IMR-90 (cell line): Measurements from ENCODE around the gene LBHD2. TPM values are rescaled to one million over a fixed set of nuclear protein-coding genes. Genes with fewer than 3 reads are reported as not detected.
A peak's percentile ranks its signal among the peaks of the same experiment; 100 is the strongest.

Source experiments
- ATAC-seq: fragments of 200-7000 bp; cut with Tn5 transposase; 2 replicates; pipeline ENCODE4 v1.9.1; 2020; ENCODE audit warnings: low read depth, mild to moderate bottlenecking, moderate library complexity
- BruUV-seq: library from RNA; stranded (reverse); fragments of 400-500 nt; replicated peaks from 2 replicates; lab custom pipeline; 2021; lab: Mats Ljungman, UMichigan
- CTCF ChIA-PET: fragments of 300-600 bp; formaldehyde crosslinking; extraction: SDS; loops from one replicate; lab custom pipeline; 2021; ENCODE audit warnings: antibody characterized with exemption; lab: Yijun Ruan, JAX
- POLR2A ChIA-PET: fragments of 300-600 bp; sonication (Branson Sonifier 250); formaldehyde crosslinking; loops from one replicate; lab custom pipeline; 2022; ENCODE audit warnings: antibody characterized with exemption; ENCODE audit not compliant: unreplicated experiment; lab: Charles Lee
- DNase-seq: peaks from one replicate; pipeline ENCODE4 v3.0.0; 2013
- H2AFZ ChIP-seq: replicated peaks from 2 replicates; pipeline ENCODE3; 2013; ENCODE audit warnings: low read length, mild to moderate bottlenecking; ENCODE audit not compliant: poor library complexity
- H2AK5ac ChIP-seq: 2 replicates; pipeline ENCODE4 v1.6.1; 2013; ENCODE audit warnings: low read depth, low read length, inconsistent platforms
- H2AK9ac ChIP-seq: replicated peaks from 2 replicates; pipeline ENCODE3; 2013; ENCODE audit warnings: mild to moderate bottlenecking, low read depth, low read length, moderate library complexity; ENCODE audit not compliant: poor library complexity
- H2BK120ac ChIP-seq: 2 replicates; pipeline ENCODE4 v1.6.1; 2013; ENCODE audit warnings: low read depth, low read length, inconsistent platforms
- H2BK15ac ChIP-seq: 3 replicates; pipeline ENCODE4 v1.6.1; 2013; ENCODE audit warnings: low read depth, low read length, inconsistent platforms
- H2BK20ac ChIP-seq: 2 replicates; pipeline ENCODE4 v1.6.1; 2013; ENCODE audit warnings: low read depth, mild to moderate bottlenecking, inconsistent platforms, low read length, moderate library complexity
- H2BK5ac ChIP-seq: 2 replicates; pipeline ENCODE4 v1.6.1; 2013; ENCODE audit warnings: mild to moderate bottlenecking, low read depth, low read length, inconsistent platforms; ENCODE audit not compliant: poor library complexity, severe bottlenecking
- H3K14ac ChIP-seq: replicated peaks from 2 replicates; pipeline ENCODE4 v1.6.1; 2013; ENCODE audit warnings: low read depth, low read length, inconsistent platforms
- H3K18ac ChIP-seq: 2 replicates; pipeline ENCODE4 v1.6.1; 2013; ENCODE audit warnings: low read depth, low read length, control low read depth
- H3K23ac ChIP-seq: 2 replicates; pipeline ENCODE4 v1.6.1; 2013; ENCODE audit warnings: low read depth, low read length, inconsistent platforms
- H3K27ac ChIP-seq: 2 replicates; pipeline ENCODE4 v1.5.1; 2013; ENCODE audit warnings: mild to moderate bottlenecking, control low read depth, low read length; ENCODE audit not compliant: insufficient read depth
- H3K27me3 ChIP-seq: 2 replicates; pipeline ENCODE4 v1.6.1; 2013; ENCODE audit warnings: low read length; ENCODE audit not compliant: control insufficient read depth, insufficient read depth
- H3K36me3 ChIP-seq: 2 replicates; pipeline ENCODE4 v1.6.1; 2013; ENCODE audit warnings: low read length, mixed read lengths; ENCODE audit not compliant: control insufficient read depth, insufficient read depth
- H3K4ac ChIP-seq: 2 replicates; pipeline ENCODE4 v1.6.1; 2013; ENCODE audit warnings: low read depth, low read length, inconsistent platforms
- H3K4me1 ChIP-seq: 2 replicates; pipeline ENCODE4 v1.6.1; 2013; ENCODE audit warnings: low read length, mixed read lengths; ENCODE audit not compliant: control insufficient read depth, insufficient read depth
- H3K4me2 ChIP-seq: 2 replicates; pipeline ENCODE4 v1.6.1; 2013; ENCODE audit warnings: low read depth, mild to moderate bottlenecking, control low read depth, low read length, moderate library complexity
- H3K4me3 ChIP-seq: 2 replicates; pipeline ENCODE4 v1.5.1; 2013; ENCODE audit warnings: low read depth, mild to moderate bottlenecking, control low read depth, low read length, moderate library complexity; ENCODE audit not compliant: insufficient read depth
- H3K56ac ChIP-seq: 2 replicates; pipeline ENCODE4 v1.6.1; 2013; ENCODE audit warnings: low read length, inconsistent platforms; ENCODE audit not compliant: insufficient read depth; ENCODE audit errors: extremely low read depth
- H3K79me1 ChIP-seq, 2 experiments: 2 replicates each; pipeline ENCODE4 v1.6.1; 2013; ENCODE audit warnings: low read length in 2 of 2, inconsistent platforms in 1 of 2, low read depth in 1 of 2
- H3K9ac ChIP-seq: 2 replicates; pipeline ENCODE4 v1.6.1; 2013; ENCODE audit warnings: low read depth, low read length, control low read depth
- H3K9me1 ChIP-seq: 2 replicates; pipeline ENCODE4 v1.6.1; 2013; ENCODE audit warnings: low read length, inconsistent platforms; ENCODE audit not compliant: insufficient read depth
- H3K9me3 ChIP-seq: 2 replicates; pipeline ENCODE4 v1.6.1; 2013; ENCODE audit warnings: low read length; ENCODE audit not compliant: control insufficient read depth, insufficient read depth
- H4K20me1 ChIP-seq: 2 replicates; pipeline ENCODE4 v1.6.1; 2013; ENCODE audit warnings: low read length, inconsistent platforms; ENCODE audit not compliant: insufficient read depth
- H4K5ac ChIP-seq: 2 replicates; pipeline ENCODE4 v1.6.1; 2013; ENCODE audit warnings: mild to moderate bottlenecking, low read depth, low read length, control low read depth
- H4K8ac ChIP-seq, 2 experiments: 2 replicates each; pipeline ENCODE4 v1.6.1; 2013; ENCODE audit warnings: low read depth in 2 of 2, low read length in 2 of 2, control low read depth in 1 of 2, inconsistent platforms in 1 of 2
- H4K91ac ChIP-seq: 2 replicates; pipeline ENCODE4 v1.6.1; 2013; ENCODE audit warnings: low read depth, low read length, inconsistent platforms; ENCODE audit not compliant: insufficient read depth
- CEBPB ChIP-seq: IDR thresholded peaks from 2 replicates; pipeline ENCODE4 v1.6.1; 2012; ENCODE audit warnings: low read depth, low read length, improper control_type of control experiment
- CHD1 ChIP-seq: IDR thresholded peaks from 2 replicates; pipeline ENCODE4 v1.6.1; 2012; ENCODE audit warnings: low read depth, low read length, improper control_type of control experiment
- ELK1 ChIP-seq: fragments of 150-350 bp; IDR thresholded peaks from 2 replicates; pipeline ENCODE4 v1.6.1; 2016; ENCODE audit warnings: low read depth, mild to moderate bottlenecking, low read length, moderate library complexity, borderline replicate concordance
- MAZ ChIP-seq: IDR thresholded peaks from 2 replicates; pipeline ENCODE4 v1.6.1; 2012; ENCODE audit warnings: low read depth, mild to moderate bottlenecking, low read length, improper control_type of control experiment, moderate library complexity, borderline replicate concordance
- MXI1 ChIP-seq: IDR thresholded peaks from 2 replicates; pipeline ENCODE4 v1.6.1; 2012; ENCODE audit warnings: low read depth, mild to moderate bottlenecking, low read length, moderate library complexity, borderline replicate concordance
- NFE2L2 ChIP-seq: fragments of 150-350 bp; IDR thresholded peaks from 2 replicates; pipeline ENCODE4 v1.6.1; 2016; ENCODE audit warnings: low read depth, mild to moderate bottlenecking, low read length
- POLR2A ChIP-seq: IDR thresholded peaks from 2 replicates; pipeline ENCODE4 v1.6.1; 2012; ENCODE audit warnings: mild to moderate bottlenecking, low read depth, low read length
- SMC3 ChIP-seq: fragments of 150-350 bp; IDR thresholded peaks from 2 replicates; pipeline ENCODE4 v1.6.1; 2016; ENCODE audit warnings: low read depth, mild to moderate bottlenecking, antibody characterized with exemption, low read length, moderate library complexity
- WGBS, 2 experiments: methylation state at CpG; one replicate each; pipeline versions ENCODE4 v1.1.5 to v1.1.7; 2013; ENCODE audit warnings: missing lambda C conversion rate in 2 of 2; ENCODE audit not compliant: insufficient read length in 1 of 2; ENCODE audit errors: extremely low coverage in 2 of 2; 5-methylcytosine and 5-hydroxymethylcytosine counted together
- dilution Hi-C: fragments of 300-500 bp; cut with HindIII; formaldehyde crosslinking; loops from one replicate; pipeline ENCODE4 v1.14.3; 2018; ENCODE audit warnings: low sequenced_read_pairs; ENCODE audit not compliant: unreplicated experiment
- in situ Hi-C: fragments of 300-500 bp; cut with MboI; formaldehyde crosslinking; loops from 3 replicates; pipeline ENCODE4 v1.14.3; 2019; ENCODE audit warnings: low sequenced_read_pairs, inconsistent platforms, mixed read lengths
- intact Hi-C: fragments of 100-400 bp; cut with micrococcal nuclease; formaldehyde crosslinking; loops from 2 replicates; pipeline ENCODE4 v1.10.0; 2022
- polyA plus RNA-seq, 3 experiments: library from polyadenylated mRNA; depleted of rRNA; stranded (reverse); fragments of >200 nt; gene quantifications; 2 replicates each; pipeline ENCODE4 v1.2.3, GENCODE V29; 2012; ENCODE audit warnings: low replicate concordance in 1 of 3
- total RNA-seq: library from RNA; depleted of rRNA; stranded (reverse); fragments of >200 nt; gene quantifications from 2 replicates; pipeline ENCODE4 v1.2.3, GENCODE V29; 2012

LBHD2 gene
- total and polyA plus RNA-seq, 2 of the 4 experiments (the other 2 are of a cell fraction): not detected

GRCh38 chr14:103057028-103057371 lies 27.0 kb upstream of the LBHD2 start:
- TF ChIP-seq CHD1 (no peak), ELK1 (no peak), POLR2A (no peak), MAZ (no peak), SMC3 (no peak), CEBPB (no peak), MXI1 (peak; percentile 52; the same call in 1 of the 2 replicates), NFE2L2 (no peak)
- Histone ChIP-seq H3K4ac (peak overlapping the region; percentile 97), H3K4me3 (peak overlapping the region; percentile 100), H4K20me1 (peaks cover 44% of the 10 kb centered on the region), H3K4me1 (peaks cover 10% of the 10 kb centered on the region), H2AK9ac (peak overlapping the region; percentile 99), H3K23ac (peak overlapping the region; percentile 76; the same call in 1 of the 2 replicates), H2BK20ac (no peak overlapping the region), H3K27me3 (no peaks in the 10 kb centered on the region), H2BK120ac (no peak overlapping the region; the same call in 1 of the 2 replicates), H3K36me3 (peaks cover 5% of the 10 kb centered on the region; the same call in 1 of the 2 replicates), H3K14ac (peak overlapping the region; percentile 96), H3K9me3 (no peaks in the 10 kb centered on the region), H2AFZ (peak overlapping the region; percentile 84), H4K8ac (peak overlapping the region; percentile 55 to 90; a peak in 2 of 4 replicates), H2BK15ac (no peak overlapping the region), H3K9me1 (peaks cover 3% of the 10 kb centered on the region), H3K9ac (peak overlapping the region; percentile 100), H3K18ac (peak overlapping the region; percentile 85), H3K27ac (peak overlapping the region; percentile 97), H3K56ac (0 out of 2 replicates have a peak overlapping the region, but pooled peaks have one; percentile 43), H4K91ac (peak overlapping the region; percentile 87; the same call in 1 of the 2 replicates), H2BK5ac (peak overlapping the region; percentile 91), H4K5ac (peak overlapping the region; percentile 94), H2AK5ac (peak overlapping the region; percentile 98; the same call in 1 of the 2 replicates), H3K79me1 (peaks cover 20 to 56% of the 10 kb centered on the region in 2 experiments), H3K4me2 (peak overlapping the region; percentile 91)
- CTCF ChIA-PET: no interaction called here
- BruUV-seq: no TSS peak
- POLR2A ChIA-PET: no interaction called here
- WGBS, 2 experiments: 0% methylated on average over 33 of the region's 53 CpGs; no CpG with 5 or more reads in 1 of the 2 experiments
- peak; percentile 8 for ATAC-seq
- intact Hi-C loops: loop anchor here (5.0 to 10.0 kb wide), 3 partner anchors 35 to 362 kb away; no protein-coding TSS in a partner anchor
- in situ Hi-C loops: no loop called here
- dilution Hi-C loops: no loop called here
- DNase-seq: no peak
